GM18868 (cell line): Measurements from ENCODE around the gene NCAPD3.
"Not testable (repeated sequence)": the region's sequence is repeated elsewhere in the genome, so short reads cannot be mapped to it uniquely, and the experiment has no call there.

Experiments used
- ATAC-seq: cut with Tn5 transposase; IDR thresholded peaks from one replicate; pipeline ENCODE4 v1.9.1; 2021; ENCODE audit warnings: mild to moderate bottlenecking, moderate library complexity; ENCODE audit not compliant: unreplicated experiment

NCAPD3 gene

DNA sequence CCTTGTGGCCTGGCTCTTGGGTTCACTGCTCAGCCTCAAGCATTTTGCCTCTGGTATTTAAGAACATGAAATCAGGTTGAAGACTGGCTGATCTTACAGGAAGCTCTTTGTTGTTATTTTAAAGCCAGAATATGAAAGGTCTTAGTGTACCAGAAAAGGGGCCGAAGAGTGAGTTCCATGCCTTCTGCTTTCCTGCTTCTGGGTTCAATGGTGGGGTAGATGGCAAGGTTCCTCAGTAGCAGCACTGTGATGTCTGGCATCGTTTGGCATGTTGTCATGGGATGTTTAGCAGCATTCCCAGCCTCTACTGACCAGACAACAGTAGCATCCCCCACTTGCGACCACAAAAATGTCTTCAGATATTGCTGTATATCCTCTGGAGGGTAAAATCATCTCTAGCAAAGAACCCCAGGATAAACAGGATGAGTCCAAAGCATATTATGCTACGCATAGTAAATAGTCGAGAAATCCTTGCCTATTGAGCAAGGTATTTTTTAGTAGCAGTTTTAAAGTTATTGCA is 3.1 kb upstream of the NCAPD3 start:
- no peak for ATAC-seq

GRCh38 chr11:134224710-134225664 is 1.2 kb upstream of the NCAPD3 start:
- ATAC-seq: peak; percentile 16

GRCh38 chr11:134223121-134223520 is 646 bp downstream of the NCAPD3 start:
- no peak for ATAC-seq

DNA sequence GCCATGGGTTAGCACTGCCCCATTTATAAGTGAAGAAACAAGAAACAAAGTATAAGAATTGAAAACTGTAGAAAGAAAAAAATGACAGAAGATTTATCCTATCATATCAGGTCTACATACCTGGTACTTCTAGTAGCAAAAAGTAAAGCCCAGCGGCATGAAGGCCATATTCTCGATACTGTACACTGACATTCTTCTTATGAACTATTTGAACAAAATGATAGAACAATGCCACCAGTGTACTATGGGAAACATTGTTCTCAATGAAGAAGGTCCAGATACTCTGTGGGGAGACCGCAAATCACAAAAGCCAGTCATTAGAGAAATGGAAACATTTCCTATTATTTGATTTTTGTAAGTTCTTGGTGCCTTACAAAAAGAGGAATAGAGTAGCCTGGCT is 7.0 kb downstream of the NCAPD3 start:
- no peak for ATAC-seq

DNA sequence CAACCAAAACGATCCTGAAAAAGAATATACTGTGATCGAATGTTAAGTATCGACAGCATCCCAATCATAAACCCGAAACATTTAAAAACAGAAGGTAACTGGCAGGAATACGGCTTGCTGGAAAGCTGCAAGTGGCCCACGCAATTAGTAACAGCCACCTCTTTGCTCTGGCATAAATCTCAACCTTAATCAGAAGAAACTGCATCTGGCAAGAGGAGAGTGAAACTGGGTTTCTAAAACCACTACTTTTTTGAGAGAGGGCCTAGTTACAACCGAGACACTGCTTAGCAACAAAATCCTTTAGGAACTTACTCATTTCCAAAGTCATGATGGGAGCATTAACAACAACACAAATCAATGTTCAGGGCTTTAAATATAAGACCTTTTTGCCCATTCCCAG is 7.9 kb downstream of the NCAPD3 start:
- ATAC-seq: no peak

- ATAC-seq: no peak
Measured at GRCh38 chr11:134207538-134208239, 16.1 kb downstream of the NCAPD3 start.

- ATAC-seq: no peak
Measured at GRCh38 chr11:134206185-134206584, 17.6 kb downstream of the NCAPD3 start.

- ATAC-seq: no peak
Measured at GRCh38 chr11:134205729-134206128, 18.0 kb downstream of the NCAPD3 start.

GRCh38 chr11:134202661-134203060 is 21.1 kb downstream of the NCAPD3 start:
- no peak for ATAC-seq

- ATAC-seq: no peak
Measured at GRCh38 chr11:134200688-134201087, 23.1 kb downstream of the NCAPD3 start.

DNA sequence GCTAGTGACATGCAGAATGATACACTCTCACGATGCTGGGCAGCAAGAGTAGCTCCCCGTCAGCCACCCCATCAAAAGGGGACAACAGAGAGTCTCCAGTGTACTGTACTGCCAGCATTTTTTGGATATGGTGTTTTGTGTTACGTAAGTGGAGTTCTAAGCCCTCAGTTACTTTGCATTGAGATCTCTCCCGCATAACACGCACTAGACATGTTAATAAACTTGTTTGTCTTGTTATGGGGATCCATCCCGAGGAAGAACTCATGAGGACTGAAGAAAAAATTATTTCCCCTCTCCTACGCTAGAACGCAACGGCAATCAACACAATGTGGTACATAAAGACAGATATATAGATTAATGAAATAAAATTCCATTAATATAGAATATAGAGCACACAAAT is 24.2 kb downstream of the NCAPD3 start:
- ATAC-seq: no peak

DNA sequence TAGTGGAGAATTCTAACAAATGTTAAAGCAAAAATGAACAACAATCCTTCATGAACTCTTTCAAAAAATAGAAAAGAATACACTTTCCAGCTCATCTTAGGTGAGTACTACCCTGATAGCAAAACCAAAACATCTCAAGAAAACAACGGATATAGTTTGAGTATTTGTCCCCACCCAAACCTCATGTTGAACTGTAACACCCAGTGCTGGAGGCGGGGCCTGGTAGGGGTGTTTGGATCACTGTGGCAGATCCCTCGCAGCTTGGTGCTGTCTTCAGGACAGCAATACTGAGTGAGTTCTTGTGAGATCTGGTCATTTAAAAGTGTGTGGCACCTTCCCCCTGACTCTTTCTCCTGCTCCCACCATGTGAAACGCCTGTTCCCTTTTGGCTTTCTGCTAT is 27.0 kb downstream of the NCAPD3 start:
- ATAC-seq: no peak

DNA sequence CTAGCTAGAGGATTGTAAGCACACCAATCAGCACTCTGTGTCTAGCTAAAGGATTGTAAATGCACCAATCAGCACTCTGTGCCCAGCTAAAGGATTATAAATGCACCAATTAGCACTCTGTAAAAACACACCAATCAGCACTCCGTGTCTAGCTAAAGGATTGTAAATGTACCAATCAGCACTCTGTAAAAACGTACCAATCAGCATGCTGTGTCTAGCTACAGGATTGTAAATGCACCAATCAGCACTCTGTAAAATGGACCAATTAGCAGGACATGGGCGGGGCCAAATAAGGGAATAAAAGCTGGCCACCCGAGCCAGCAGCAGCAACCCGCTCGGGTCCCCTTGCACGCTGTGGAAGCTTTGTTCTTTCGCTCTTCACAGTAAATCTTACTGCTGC is 35.7 kb downstream of the NCAPD3 start:
- ATAC-seq: not testable (repeated sequence)

DNA sequence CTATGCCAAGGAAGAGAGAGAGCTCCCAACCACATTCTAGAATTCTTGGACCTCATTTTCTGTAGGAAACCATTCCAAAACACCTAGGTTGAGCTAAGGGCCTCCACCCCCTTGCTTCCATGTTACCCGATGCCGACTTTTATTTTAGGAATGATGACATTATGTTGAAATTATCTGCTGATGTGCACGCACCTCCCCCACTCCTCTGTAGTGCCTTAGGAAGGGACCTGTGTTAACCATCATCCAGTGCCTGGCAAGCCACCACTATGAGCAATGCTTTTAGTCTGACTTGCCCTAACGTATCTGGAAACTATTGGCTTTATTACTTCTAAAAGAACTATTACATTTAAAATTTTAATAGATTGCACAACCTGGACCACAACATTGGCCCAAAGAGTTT is 42.1 kb downstream of the NCAPD3 start:
- no peak for ATAC-seq

DNA sequence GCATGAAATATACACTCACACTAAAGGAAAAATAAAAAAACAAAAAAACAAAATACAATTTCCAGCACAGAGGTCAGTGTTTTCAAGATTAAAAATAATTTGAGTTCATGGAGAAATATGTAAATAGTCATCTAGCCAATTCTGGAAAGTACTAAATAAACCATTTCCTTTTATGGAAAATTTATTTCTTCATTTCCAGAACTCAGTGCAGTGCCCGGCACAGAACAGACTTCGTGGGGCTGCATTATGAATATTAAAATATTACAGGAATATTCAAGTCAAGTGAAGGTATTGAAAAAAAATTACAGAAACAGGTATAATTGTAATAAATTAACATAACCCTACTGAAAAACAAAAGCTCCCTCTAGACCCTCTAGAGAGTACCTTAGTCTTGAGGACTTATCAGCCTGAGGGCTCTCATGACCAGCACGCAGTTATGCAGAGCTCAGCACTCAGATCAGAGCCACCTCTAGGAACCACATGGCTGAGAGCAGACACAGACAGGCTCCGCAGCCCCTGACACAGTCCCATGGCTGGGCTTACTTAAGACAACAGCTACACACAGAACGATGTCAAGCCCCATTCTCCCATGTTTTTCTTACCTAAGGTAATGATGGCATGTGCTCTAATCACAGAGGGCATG is 45.6 kb downstream of the NCAPD3 start:
- no peak for ATAC-seq

DNA sequence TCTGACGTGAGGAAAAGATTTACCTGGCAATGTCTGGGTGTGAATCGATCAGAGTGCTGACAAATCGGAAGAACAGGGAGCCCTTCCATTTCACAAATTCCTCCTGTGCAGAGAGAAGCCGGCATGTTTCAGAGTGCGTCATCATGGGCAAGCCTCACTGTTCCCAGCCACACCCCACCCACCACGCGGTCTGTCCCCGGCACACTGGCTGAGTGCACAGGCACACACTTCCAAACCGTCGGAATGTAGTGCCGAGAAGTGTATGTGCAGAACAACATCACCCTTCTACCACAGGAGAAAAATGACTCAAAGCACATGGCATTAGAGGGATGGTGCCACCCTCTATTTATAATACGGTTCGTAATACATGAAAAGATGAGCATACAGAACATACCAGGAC is 47.5 kb downstream of the NCAPD3 start:
- ATAC-seq: no peak

DNA sequence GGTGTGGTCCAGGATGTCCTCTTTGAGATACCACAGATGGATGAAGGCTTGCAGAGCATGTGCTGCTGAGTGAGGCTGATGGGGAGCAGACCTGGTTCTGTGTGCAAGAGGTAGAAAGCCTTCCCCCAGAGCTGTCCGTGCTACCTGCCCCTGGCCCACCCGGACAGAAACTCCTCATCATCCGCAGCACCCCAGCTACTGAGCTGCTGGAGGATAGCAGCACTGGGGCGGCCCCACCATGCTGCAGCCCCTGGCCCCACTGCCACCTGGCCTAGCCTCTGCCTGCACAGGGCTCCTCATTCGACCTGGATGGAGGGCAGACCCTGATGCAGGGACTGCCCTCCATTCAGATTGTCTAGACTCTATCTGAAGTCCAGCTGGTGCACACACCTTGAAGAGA is 50.5 kb downstream of the NCAPD3 start:
- no peak for ATAC-seq

- ATAC-seq: no peak
Measured at GRCh38 chr11:134171951-134172350, 51.8 kb downstream of the NCAPD3 start.

DNA sequence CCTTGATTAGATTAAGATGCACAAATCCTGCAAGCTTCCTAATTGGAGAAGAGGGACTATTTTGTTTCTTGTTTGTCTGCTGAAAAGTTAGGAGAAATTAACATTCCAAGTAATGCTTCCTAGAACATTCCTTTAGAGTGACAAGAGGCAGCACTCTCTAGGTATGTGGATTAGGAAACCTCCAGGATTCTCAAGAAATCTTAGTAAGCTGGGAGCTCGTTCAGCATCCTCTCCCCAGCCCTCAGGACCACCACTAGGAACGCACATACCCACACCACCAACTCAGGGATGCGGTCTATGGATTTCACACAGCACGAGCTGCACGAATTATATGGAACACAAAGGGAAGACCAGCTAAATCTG is 52.9 kb downstream of the NCAPD3 start:
- ATAC-seq: no peak

GRCh38 chr11:134170177-134170918 is 53.4 kb downstream of the NCAPD3 start:
- no peak for ATAC-seq
